ENCODE measurements around the gene CAMKMT. TPM values are rescaled to one million over a fixed set of nuclear protein-coding genes. Genes with fewer than 3 reads are reported as not detected.

CAMKMT gene
- polyA plus RNA-seq, 3 donors = 4.7 to 7.8 (median 7.0) TPM

GRCh38 chr2:44579837-44580230, 218.1 kb downstream of the CAMKMT start:
- Mint-ChIP-seq H3K4me3 (no peak overlapping the region), H3K36me3 (no peaks in the 10 kb centered on the region), H3K9me3 (peaks cover 0 to 3% (median 0%) of the 10 kb centered on the region in 7 donors), H3K4me1 (peaks cover 48% of the 10 kb centered on the region), H3K27ac (peak overlapping the region in 5 of 7 donors; percentile 83 to 89 (median 87)), H3K27me3 (ENCODE audit: low read depth in 3 of 3) (peaks cover 0 to 1% (median 0%) of the 10 kb centered on the region in 3 donors)
- Histone ChIP-seq H2AFZ (ENCODE audit: insufficient read depth, low read depth, low read length, poor library complexity, severe bottlenecking) (no peak overlapping the region), H3K9ac (ENCODE audit: insufficient read depth, low read length, poor library complexity, severe bottlenecking) (no peak overlapping the region), H3K79me2 (ENCODE audit: insufficient read depth, low read length) (no peaks in the 10 kb centered on the region), H3K36me3 (replicated peaks in 1 of 2; ENCODE audit: control insufficient read depth in 1 of 2, insufficient read depth in 2 of 2, low read length in 2 of 2) (no peaks in the 10 kb centered on the region), H3K4me1 (ENCODE audit: control insufficient read depth in 1 of 2, insufficient read depth in 2 of 2, low read length in 2 of 2) (peaks cover 37 to 40% of the 10 kb centered on the region in 2 donors), H3K4me2 (replicated peaks; ENCODE audit: extremely low read depth, low read length, poor library complexity, severe bottlenecking) (peak overlapping the region; percentile 64), H3K27me3 (ENCODE audit: control insufficient read depth in 2 of 2, insufficient read depth in 2 of 2, low read length in 2 of 2) (no peaks in the 10 kb centered on the region), H3K4me3 (replicated peaks in 1 of 3; ENCODE audit: low read depth in 2 of 3, low read length in 3 of 3) (no peak overlapping the region), H4K20me1 (ENCODE audit: insufficient read depth, low read length) (no peaks in the 10 kb centered on the region), H3K9me3 (replicated peaks in 1 of 2; ENCODE audit: control insufficient read depth in 1 of 2, insufficient read depth in 1 of 2, low read length in 2 of 2) (no peaks in the 10 kb centered on the region), H3K27ac (ENCODE audit: low read depth in 1 of 2, low read length in 2 of 2) (peak overlapping the region in 1 of 2 donors; percentile 92)
- WGBS (ENCODE audit: insufficient coverage) = 100% methylated on average over 1 of the region's 2 CpGs
- TF ChIP-seq CTCF (IDR thresholded peaks at IDR 0.05) = no peak
- intact Hi-C loops (cut with micrococcal nuclease) = no loop called here
- DNase-seq = no peak

GRCh38 chr2:44580875-44581515, 219.2 kb downstream of the CAMKMT start:
- Histone ChIP-seq H3K4me1 (ENCODE audit: control insufficient read depth in 1 of 2, insufficient read depth in 2 of 2, low read length in 2 of 2) (peaks cover 32 to 33% of the 10 kb centered on the region in 2 donors), H3K9ac (ENCODE audit: insufficient read depth, low read length, poor library complexity, severe bottlenecking) (no peak overlapping the region), H4K20me1 (ENCODE audit: insufficient read depth, low read length) (no peaks in the 10 kb centered on the region), H3K79me2 (ENCODE audit: insufficient read depth, low read length) (no peaks in the 10 kb centered on the region), H3K36me3 (replicated peaks in 1 of 2; ENCODE audit: control insufficient read depth in 1 of 2, insufficient read depth in 2 of 2, low read length in 2 of 2) (no peaks in the 10 kb centered on the region), H3K27me3 (ENCODE audit: control insufficient read depth in 2 of 2, insufficient read depth in 2 of 2, low read length in 2 of 2) (no peaks in the 10 kb centered on the region), H3K4me3 (replicated peaks in 1 of 3; ENCODE audit: low read depth in 2 of 3, low read length in 3 of 3) (no peak overlapping the region), H3K4me2 (replicated peaks; ENCODE audit: extremely low read depth, low read length, poor library complexity, severe bottlenecking) (no peak overlapping the region), H3K27ac (ENCODE audit: low read depth in 1 of 2, low read length in 2 of 2) (no peak overlapping the region), H3K9me3 (replicated peaks in 1 of 2; ENCODE audit: control insufficient read depth in 1 of 2, insufficient read depth in 1 of 2, low read length in 2 of 2) (no peaks in the 10 kb centered on the region), H2AFZ (ENCODE audit: insufficient read depth, low read depth, low read length, poor library complexity, severe bottlenecking) (no peak overlapping the region)
- H3K27me3 Mint-ChIP-seq (ENCODE audit: low read depth in 3 of 3) = peaks cover 0 to 1% (median 0%) of the 10 kb centered on the region in 3 donors
- H3K4me3 Mint-ChIP-seq = no peak overlapping the region
- H3K4me1 Mint-ChIP-seq = peaks cover 41% of the 10 kb centered on the region
- no CpG with 5 or more reads among the region's 3 CpGs for WGBS (ENCODE audit: insufficient coverage)
- no peaks in the 10 kb centered on the region for H3K9me3 Mint-ChIP-seq
- H3K27ac Mint-ChIP-seq = no peak overlapping the region
- no peak for DNase-seq
- intact Hi-C loops (cut with micrococcal nuclease) = no loop called here
- H3K36me3 Mint-ChIP-seq = no peaks in the 10 kb centered on the region
- TF ChIP-seq CTCF (IDR thresholded peaks at IDR 0.05) = no peak
